ENCODE data around the gene NWD2.
A peak's percentile ranks its signal among the peaks of the same experiment; 100 is the strongest.
"Not testable (repeated sequence)": the region's sequence is repeated elsewhere in the genome, so short reads cannot be mapped to it uniquely, and the experiment has no call there.

Gene NWD2

DNA sequence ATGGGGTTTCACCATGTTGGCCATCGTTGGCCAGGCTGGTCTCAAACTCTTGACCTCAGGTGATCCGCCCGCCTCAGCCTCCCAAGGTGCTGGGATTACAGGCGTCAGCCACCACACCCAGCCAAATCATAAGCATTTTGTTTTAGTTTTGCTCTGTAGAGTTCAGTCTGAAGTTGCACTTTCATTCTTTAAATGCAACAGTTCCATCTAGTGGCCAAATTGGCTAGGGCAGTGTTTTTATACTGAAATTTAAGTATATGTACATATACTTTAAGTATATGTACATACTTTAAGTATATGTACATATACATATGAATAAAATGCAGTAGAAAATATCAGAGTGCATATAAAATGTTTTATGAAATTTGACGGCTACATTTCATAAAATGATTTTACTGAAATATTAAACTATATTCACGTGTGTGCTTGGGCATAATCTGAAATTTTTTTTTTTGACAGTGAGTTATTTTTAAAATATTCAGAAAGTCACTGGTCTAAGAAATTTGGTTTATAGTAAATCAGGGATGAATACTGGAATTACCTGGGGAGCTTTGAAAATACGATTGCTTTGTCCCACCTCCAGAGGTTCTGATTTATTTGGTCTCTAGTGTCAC is 145.5 kb downstream of the NWD2 start:
- peak in 1 of 3 experiments; percentile 14 for DNase-seq
- Mint-ChIP-seq H3K4me3 (no peak overlapping the region), H3K4me1 (ENCODE audit: low read depth in 2 of 2) (no peaks in the 10 kb centered on the region), H3K27me3 (peaks cover 0 to 6% of the 10 kb centered on the region in 2 donors), H3K9me3 (no peaks in the 10 kb centered on the region), H3K27ac (no peak overlapping the region), H3K36me3 (ENCODE audit: insufficient read depth) (no peaks in the 10 kb centered on the region)
- ATAC-seq (replicated peaks): no peak

DNA sequence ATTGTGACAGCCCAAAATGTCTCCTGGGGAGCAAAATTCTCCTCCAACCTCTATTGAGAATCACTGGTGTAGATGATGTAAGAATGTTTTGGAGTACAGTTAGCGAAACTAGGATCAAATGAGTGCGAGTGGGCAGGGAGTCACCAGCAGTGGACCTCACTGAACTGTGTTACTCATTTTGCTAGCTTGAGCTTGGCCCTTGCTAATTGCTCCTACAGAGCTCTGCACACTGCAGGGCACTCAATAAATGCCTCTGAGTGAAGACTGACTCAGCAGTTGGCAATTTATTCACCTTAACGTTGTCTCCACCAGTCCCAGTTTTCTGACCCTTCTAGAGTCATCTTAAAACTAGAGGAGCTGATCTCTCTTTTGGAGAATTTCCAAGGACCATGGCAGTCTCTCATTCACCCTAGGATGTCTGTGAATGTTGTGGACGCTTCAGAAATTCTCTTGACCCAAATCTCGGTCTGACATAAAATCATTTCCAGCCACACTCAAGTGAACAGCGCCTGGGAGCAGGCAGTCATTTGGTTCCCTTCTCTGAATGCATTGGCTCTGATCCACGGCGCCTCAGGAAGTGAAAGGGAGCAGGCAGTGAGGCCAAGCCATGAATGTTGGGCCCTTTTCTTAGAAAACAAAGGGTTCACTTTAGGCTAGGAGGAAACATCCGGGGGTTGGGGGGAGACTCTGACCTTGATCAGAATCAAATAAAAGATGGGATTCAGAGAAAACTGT is 148.1 kb downstream of the NWD2 start:
- Mint-ChIP-seq H3K9me3 (no peaks in the 10 kb centered on the region), H3K36me3 (ENCODE audit: insufficient read depth) (no peaks in the 10 kb centered on the region), H3K4me3 (no peak overlapping the region), H3K27me3 (peaks cover 9 to 15% of the 10 kb centered on the region in 2 donors), H3K4me1 (ENCODE audit: low read depth in 2 of 2) (no peaks in the 10 kb centered on the region), H3K27ac (no peak overlapping the region)
- no peak for ATAC-seq (replicated peaks)
- no peak for DNase-seq

DNA sequence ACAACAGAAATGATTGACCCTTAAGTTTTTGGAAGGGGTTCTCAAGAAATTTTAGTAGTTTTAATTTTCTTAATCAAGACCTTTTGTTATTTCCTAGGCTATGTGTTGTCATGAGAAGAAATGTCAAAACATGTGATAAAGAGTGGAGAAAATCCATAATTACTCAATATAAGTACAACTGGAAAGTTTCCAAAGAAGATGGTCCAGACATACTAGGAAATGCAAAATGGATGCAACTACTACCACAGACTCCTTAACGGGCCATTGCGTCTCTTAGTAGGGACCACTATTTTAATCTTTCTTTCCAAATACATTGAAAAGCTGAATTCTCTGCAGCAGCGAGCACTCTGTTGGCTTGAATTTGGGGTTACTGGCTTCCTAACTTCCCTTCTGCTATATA is 148.8 kb downstream of the NWD2 start:
- H3K27me3 Mint-ChIP-seq: peaks cover 9 to 15% of the 10 kb centered on the region in 2 donors

DNA sequence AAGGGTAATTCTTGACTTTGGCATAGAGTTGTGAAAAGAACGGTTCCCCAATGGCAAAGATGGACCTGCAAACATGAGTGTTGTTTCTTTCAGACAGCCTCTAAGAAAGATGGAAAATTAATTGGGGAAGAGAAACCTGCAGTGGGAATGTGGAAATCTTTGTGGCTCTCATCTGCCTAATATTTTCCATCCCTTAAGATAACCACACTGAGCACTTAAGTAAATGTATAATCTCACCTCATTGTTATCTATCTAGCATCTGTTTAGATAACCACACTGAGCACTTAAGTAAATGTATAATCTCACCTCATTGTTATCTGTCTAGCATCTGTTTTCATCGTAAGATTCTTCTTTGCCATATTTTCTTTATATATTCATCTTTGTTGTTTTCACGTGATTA is 149.3 kb downstream of the NWD2 start:
- Mint-ChIP-seq H3K27me3 (peaks cover 9 to 15% of the 10 kb centered on the region in 2 donors), H3K27ac (no peak overlapping the region), H3K36me3 (ENCODE audit: insufficient read depth) (no peaks in the 10 kb centered on the region), H3K9me3 (no peaks in the 10 kb centered on the region), H3K4me3 (no peak overlapping the region), H3K4me1 (ENCODE audit: low read depth in 2 of 2) (no peaks in the 10 kb centered on the region)
- no peak for ATAC-seq (replicated peaks)
- DNase-seq: no peak

More for the DNA sequence above, 148.8 kb downstream of the NWD2 start:
- Mint-ChIP-seq H3K9me3 (no peaks in the 10 kb centered on the region), H3K4me1 (ENCODE audit: low read depth in 2 of 2) (no peaks in the 10 kb centered on the region), H3K4me3 (no peak overlapping the region), H3K27ac (no peak overlapping the region), H3K36me3 (ENCODE audit: insufficient read depth) (no peaks in the 10 kb centered on the region)
- DNase-seq: no peak
- ATAC-seq (replicated peaks): no peak

DNA sequence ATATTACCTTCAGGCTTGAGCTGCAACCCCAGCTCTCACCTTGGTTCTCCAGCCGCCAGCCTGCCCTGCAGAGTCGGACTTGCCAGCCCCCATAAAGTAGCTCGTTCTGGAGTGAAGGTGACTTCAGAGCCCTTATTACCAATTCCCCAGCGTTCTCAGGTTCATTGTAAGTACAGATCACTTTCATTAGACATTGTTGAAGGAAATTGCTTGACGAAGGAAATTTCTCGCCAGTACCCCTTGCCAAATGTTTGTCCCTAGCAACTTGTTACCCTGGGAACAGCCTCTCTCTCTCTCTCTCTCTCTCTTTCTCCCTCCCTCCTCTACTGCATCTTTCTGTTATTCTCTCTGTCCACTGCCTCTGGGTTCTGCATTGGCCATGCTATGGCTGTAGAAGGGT is 153.0 kb downstream of the NWD2 start:
- H3K27me3 Mint-ChIP-seq: peaks cover 9% of the 10 kb centered on the region in 2 donors
- no peaks in the 10 kb centered on the region for H3K9me3 Mint-ChIP-seq
- no peak for ATAC-seq (replicated peaks)
- H3K27ac Mint-ChIP-seq: no peak overlapping the region
- no peaks in the 10 kb centered on the region for H3K4me1 Mint-ChIP-seq (ENCODE audit: low read depth in 2 of 2)
- no peaks in the 10 kb centered on the region for H3K36me3 Mint-ChIP-seq (ENCODE audit: insufficient read depth)
- no peak for DNase-seq
- no peak overlapping the region for H3K4me3 Mint-ChIP-seq

DNA sequence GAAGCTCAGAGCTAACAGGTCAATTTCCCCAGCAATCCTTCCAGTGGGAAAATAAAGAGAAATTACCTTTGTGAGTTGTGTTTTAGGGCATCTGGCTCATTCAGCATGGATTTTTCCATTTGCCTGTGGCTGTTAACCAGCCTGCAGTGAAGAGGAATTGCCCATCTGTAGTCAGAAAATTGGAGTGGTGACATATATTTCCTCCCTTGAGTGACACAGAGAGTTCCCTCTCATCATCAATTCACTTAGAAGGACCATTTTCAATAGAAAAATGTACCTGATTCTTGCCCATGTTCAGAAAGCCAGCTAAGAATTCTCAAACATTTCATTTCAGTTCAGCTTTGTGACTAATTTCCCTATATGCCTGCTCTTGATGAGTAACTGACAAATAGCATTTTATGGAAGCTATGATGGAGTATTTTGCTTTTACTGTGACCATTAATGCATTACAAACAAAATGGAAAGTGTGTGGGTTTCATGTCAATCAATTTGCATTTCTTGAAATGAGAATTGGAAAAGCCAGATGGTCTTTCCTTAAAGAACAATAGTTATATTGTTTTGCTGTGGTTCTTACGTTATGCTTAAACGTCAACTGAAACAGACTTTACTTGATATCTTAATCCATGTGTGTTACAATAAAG is 155.8 kb downstream of the NWD2 start:
- ATAC-seq (replicated peaks) (no peak), DNase-seq (no peak)
- Mint-ChIP-seq H3K9me3 (no peaks in the 10 kb centered on the region), H3K4me3 (no peak overlapping the region), H3K27ac (no peak overlapping the region), H3K4me1 (ENCODE audit: low read depth in 2 of 2) (no peaks in the 10 kb centered on the region), H3K36me3 (ENCODE audit: insufficient read depth) (no peaks in the 10 kb centered on the region), H3K27me3 (peaks cover 9 to 10% of the 10 kb centered on the region in 2 donors)

DNA sequence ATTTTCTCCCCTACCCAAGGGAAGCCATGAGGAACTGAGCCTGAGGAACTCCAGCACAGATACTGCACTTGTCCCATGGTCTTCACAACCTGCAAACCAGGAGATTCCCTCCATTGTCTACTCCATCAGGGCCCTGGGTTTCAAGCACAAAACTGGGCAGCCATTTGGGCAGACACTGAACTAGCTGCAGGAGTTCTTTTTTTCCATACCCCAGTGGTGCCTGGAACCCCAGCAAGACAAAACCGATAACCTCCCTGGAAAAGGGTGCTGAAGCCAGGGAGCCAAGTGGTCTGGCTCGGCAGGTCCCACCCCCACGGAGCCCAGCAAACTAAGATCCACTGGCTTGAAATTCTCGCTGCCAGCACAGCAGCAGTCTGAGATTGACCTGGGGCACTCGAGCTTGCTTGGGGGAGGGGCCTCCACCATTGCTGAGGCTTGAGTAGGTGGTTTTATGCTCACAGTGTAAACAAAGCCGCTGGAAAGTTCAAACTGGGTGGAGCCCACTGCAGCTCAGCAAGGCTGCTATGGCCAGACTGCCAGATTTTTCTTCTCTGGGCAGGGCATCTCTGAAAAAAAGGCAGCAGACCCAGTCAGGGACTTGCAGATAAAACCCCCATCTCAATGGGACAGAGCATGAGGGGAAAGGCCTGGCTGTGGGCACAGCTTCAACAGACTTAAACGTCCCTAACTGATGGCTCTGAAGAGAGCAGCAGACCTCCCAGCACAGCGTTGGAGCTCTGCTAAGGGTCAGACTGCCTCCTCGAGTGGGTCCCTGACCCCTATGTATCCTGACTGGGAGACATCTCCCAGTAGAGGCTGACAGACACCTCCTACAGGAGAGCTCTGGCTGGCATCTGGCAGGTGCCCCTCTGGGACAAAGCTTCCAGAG is 163.6 kb downstream of the NWD2 start:
- DNase-seq; H3K27ac Mint-ChIP-seq; H3K4me1 Mint-ChIP-seq (ENCODE audit: low read depth in 2 of 2); H3K9me3 Mint-ChIP-seq; ATAC-seq (replicated peaks); H3K36me3 Mint-ChIP-seq (ENCODE audit: insufficient read depth); H3K4me3 Mint-ChIP-seq: not testable (repeated sequence)
- peaks cover 0 to 18% of the 10 kb centered on the region in 2 donors for H3K27me3 Mint-ChIP-seq

DNA sequence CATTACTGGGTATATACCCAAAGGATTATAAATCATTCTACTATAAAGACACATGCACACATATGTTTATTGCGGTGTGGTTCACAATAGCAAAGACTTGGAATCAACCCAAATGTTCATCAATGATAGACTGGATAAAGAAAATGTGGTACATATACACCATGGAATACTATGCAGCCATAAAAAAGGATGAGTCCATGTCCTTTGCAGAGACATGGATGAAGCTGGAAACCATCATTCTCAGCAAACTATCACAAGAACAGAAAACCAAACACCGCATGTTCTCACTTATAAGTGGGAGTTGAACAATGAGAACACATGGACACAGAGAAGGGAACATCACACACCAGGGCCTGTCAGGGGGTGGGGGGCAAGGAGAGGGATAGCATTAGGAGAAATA is 169.1 kb downstream of the NWD2 start:
- H3K9me3 Mint-ChIP-seq; H3K4me3 Mint-ChIP-seq; H3K4me1 Mint-ChIP-seq (ENCODE audit: low read depth in 2 of 2); H3K27ac Mint-ChIP-seq; DNase-seq; H3K36me3 Mint-ChIP-seq (ENCODE audit: insufficient read depth); ATAC-seq (replicated peaks): not testable (repeated sequence)
- H3K27me3 Mint-ChIP-seq: peaks cover 0 to 13% of the 10 kb centered on the region in 2 donors

DNA sequence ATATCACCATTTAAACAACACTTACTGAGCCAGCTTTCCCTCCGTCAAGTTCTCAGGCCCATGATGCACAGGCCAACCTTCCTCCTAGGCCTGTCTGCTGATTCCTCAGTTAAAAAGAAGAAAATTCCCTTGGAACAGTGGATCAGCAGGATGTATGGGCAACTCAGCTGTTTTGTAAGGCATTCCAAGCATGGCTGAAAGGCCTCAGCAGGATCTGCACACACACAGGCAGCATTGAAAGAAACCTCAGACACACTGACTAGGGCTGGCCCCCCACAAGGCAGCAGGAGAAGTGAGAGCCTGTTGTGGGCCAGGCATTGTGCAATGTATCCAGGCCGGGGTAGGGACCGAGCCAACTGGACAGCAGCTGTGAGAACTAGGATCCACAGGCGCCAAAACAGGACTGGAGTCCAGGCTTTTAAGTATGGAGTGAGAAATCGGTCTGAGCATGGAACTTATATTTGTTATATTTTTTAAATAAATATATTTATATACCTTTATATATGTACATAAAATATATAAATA is 171.4 kb downstream of the NWD2 start:
- H3K27me3 Mint-ChIP-seq: no peaks in the 10 kb centered on the region

DNA sequence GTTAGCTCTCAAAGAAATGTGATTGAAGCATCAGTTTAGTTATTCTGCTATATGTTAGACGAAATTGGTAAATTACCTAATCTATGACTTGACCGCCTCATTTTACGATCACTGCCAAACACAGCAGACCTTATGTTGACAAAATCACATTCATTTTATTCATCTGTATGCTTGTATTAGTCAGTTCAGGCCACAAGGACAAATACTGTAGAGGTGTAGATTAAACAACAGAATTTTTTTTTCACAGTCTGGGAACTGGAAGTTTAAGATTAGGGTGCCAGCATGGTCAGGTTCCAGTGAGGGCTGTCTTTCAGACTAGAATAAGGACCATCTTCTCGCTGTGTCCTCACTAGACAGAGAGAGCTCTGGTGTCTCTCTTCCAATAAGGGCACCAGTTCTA is 177.1 kb downstream of the NWD2 start:
- ATAC-seq (replicated peaks): no peak

More for the DNA sequence above, 171.4 kb downstream of the NWD2 start:
- Mint-ChIP-seq H3K27ac (no peak overlapping the region), H3K4me3 (no peak overlapping the region), H3K9me3 (no peaks in the 10 kb centered on the region), H3K36me3 (ENCODE audit: insufficient read depth) (no peaks in the 10 kb centered on the region), H3K4me1 (ENCODE audit: low read depth in 2 of 2) (no peaks in the 10 kb centered on the region)
- ATAC-seq (replicated peaks): no peak
- DNase-seq: no peak

DNA sequence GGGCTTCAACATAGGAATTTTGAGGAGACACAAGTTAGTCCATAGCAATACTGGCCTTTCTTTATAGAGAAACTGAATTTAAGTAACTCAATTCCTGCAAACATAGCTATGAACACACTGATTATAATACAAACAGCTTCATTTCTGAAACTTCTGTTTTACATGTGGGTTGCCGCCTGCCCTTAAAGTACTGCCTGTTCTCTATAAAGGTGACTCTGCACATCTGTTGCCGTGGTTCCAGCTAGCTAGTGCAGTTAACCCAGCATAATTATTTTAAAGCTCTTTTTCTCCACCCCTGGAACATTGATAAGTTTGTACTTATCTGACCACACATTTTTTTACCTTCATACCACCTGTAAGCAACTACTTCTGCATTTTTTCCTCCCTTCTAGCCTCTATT is 177.6 kb downstream of the NWD2 start:
- Mint-ChIP-seq H3K4me1 (ENCODE audit: low read depth in 2 of 2) (no peaks in the 10 kb centered on the region), H3K9me3 (peaks cover 0 to 2% of the 10 kb centered on the region in 2 donors), H3K4me3 (no peak overlapping the region), H3K36me3 (ENCODE audit: insufficient read depth) (no peaks in the 10 kb centered on the region), H3K27ac (no peak overlapping the region), H3K27me3 (peaks cover 5 to 6% of the 10 kb centered on the region in 2 donors)
- DNase-seq (no peak), ATAC-seq (replicated peaks) (no peak)

More for the DNA sequence above, 177.1 kb downstream of the NWD2 start:
- H3K4me3 Mint-ChIP-seq: no peak overlapping the region
- H3K27ac Mint-ChIP-seq: no peak overlapping the region
- H3K9me3 Mint-ChIP-seq: no peaks in the 10 kb centered on the region
- H3K36me3 Mint-ChIP-seq (ENCODE audit: insufficient read depth): no peaks in the 10 kb centered on the region
- peaks cover under 1 to 5% of the 10 kb centered on the region in 2 donors for H3K27me3 Mint-ChIP-seq
- H3K4me1 Mint-ChIP-seq (ENCODE audit: low read depth in 2 of 2): no peaks in the 10 kb centered on the region
- no peak for DNase-seq

DNA sequence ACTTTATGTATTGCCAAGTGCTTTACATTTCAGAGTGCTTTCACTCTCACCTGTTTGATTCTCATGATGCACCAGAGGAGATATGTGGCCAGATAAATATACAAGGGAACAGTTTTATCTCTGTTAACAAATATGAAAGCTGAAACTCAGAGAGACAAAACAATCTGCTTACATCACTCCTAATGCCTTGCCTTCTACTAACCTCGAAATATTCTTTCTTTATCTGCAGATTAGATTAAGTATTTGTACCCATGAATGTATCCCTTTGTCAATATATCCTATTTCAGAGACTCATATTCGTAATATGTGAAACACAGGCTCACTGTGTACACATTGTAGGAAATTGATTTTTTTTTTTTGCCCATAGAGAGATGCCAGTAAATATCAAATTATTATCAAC is 178.1 kb downstream of the NWD2 start:
- DNase-seq (no peak), ATAC-seq (replicated peaks) (no peak)
- Mint-ChIP-seq H3K4me1 (ENCODE audit: low read depth in 2 of 2) (no peaks in the 10 kb centered on the region), H3K27me3 (peaks cover 5 to 11% of the 10 kb centered on the region in 2 donors), H3K4me3 (no peak overlapping the region), H3K27ac (no peak overlapping the region), H3K36me3 (ENCODE audit: insufficient read depth) (no peaks in the 10 kb centered on the region), H3K9me3 (peaks cover 0 to 2% of the 10 kb centered on the region in 2 donors)

DNA sequence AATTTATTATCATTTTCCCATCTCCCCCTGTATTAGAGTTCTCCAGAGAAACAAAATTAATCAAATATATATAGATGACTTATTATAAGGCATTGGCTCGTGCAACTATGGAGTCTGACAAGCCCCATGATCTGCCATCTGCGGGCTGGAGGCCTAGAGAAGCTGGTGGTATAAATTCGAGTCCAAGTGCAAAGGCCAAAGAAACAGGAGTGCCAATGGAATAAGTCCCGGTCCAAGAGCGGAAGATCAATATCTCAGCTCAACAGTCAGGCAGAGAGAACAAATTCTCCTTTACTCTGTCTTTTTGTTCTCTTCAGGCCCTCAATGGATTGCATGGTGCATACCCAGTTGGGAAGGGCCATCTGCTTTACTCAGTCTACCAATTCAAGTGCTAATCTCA is 178.8 kb downstream of the NWD2 start:
- H3K27ac Mint-ChIP-seq: no peak overlapping the region
- peaks cover 5 to 11% of the 10 kb centered on the region in 2 donors for H3K27me3 Mint-ChIP-seq

More for the DNA sequence above, 178.8 kb downstream of the NWD2 start:
- Mint-ChIP-seq H3K4me3 (no peak overlapping the region), H3K4me1 (ENCODE audit: low read depth in 2 of 2) (no peaks in the 10 kb centered on the region), H3K9me3 (peaks cover 0 to 2% of the 10 kb centered on the region in 2 donors), H3K36me3 (ENCODE audit: insufficient read depth) (no peaks in the 10 kb centered on the region)
- DNase-seq (no peak), ATAC-seq (replicated peaks) (no peak)
